Measurements from ENCODE around the gene CCDC183.
"Not testable (repeated sequence)": the region's sequence is repeated elsewhere in the genome, so short reads cannot be mapped to it uniquely, and the experiment has no call there.

The CCDC183 gene

GRCh38 chr9:136785565-136786355, 10.4 kb upstream of the CCDC183 start:
- DNase-seq: not testable (repeated sequence)

DNA sequence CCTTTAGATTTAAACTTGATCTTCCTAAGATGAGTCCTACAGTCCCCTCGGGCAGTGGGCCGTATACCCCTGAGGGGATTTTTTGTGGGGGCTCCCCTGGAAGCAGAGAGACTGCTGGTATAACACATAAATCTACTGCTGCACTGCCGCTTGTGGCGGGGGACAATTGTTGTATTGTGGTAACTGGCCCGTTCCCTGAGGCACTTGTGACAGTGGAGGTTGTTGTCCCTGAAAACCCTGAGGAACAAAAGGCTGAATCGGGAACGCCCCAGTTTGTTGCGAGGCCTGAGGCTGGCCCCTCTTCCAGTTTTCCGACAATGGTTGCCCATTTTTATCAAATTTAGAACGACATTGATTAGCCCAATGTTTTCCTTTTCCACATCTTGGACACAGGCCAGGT, 9.7 kb upstream of the CCDC183 start:
- DNase-seq: peak; percentile 77

- DNase-seq: not testable (repeated sequence)
Measured at GRCh38 chr9:136786983-136787382, 9.2 kb upstream of the CCDC183 start.

- DNase-seq: peak; percentile 81
Measured at GRCh38 chr9:136787690-136788400, 8.3 kb upstream of the CCDC183 start.

DNA sequence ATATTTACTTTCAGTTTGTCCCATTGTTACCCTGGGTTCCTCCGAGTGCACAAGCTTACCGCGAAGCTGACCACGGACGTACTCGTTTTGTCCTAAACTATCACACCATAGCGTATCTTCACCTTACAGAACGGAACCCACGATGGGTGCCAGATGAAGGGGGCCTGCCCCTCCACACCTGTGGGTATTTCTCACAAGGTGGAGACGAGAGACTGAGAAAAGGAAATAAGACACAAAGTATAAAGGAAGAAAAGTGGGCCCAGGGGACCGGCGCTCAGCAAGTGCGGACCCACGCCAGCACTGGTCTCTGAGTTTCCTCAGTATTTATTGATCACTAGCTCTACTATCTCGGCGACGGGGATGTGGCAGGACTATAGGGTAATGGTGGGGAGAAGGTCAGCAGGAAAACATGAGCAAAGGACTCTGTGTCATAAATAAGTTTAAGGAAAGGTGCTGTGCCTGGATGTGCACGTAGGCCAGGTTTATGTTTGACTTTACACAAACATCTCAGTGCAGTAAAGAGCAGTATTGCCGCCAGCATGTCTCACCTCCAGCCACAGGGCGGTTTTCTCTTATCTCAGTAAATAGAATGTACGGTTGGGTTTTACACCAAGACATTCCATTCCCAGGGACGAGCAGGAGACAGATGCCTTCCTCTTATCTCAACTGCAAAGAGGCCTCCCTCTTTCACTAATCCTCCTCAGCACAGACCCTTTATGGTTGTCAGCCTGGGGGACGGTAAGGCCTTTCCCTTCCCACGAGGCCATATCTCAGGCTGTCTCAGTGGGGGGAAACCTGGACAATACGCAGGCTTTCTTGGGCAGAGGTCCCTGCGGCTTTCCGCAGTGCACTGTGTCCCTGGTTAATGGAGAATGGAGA, 7.3 kb upstream of the CCDC183 start:
- DNase-seq: not testable (repeated sequence)

DNA sequence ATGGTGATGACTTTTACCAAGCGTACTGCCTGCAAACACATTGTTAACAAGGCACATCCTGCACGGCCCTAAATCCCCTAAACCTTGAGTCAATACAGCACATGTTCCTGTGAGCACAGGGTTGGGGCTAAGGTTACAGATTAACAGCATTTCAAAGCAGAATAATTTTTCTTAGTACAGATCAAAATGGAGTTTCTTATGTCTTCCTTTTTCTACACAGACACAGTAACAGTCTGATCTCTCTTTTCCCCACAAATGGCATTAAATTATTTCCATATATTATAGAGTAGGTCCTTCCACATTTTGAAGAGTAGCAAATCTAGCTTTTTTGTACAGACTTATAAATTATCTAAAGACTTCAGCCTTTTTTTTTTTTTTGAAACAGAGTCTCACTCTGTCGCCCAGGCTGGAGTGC, 6.6 kb upstream of the CCDC183 start:
- no peak for DNase-seq

DNA sequence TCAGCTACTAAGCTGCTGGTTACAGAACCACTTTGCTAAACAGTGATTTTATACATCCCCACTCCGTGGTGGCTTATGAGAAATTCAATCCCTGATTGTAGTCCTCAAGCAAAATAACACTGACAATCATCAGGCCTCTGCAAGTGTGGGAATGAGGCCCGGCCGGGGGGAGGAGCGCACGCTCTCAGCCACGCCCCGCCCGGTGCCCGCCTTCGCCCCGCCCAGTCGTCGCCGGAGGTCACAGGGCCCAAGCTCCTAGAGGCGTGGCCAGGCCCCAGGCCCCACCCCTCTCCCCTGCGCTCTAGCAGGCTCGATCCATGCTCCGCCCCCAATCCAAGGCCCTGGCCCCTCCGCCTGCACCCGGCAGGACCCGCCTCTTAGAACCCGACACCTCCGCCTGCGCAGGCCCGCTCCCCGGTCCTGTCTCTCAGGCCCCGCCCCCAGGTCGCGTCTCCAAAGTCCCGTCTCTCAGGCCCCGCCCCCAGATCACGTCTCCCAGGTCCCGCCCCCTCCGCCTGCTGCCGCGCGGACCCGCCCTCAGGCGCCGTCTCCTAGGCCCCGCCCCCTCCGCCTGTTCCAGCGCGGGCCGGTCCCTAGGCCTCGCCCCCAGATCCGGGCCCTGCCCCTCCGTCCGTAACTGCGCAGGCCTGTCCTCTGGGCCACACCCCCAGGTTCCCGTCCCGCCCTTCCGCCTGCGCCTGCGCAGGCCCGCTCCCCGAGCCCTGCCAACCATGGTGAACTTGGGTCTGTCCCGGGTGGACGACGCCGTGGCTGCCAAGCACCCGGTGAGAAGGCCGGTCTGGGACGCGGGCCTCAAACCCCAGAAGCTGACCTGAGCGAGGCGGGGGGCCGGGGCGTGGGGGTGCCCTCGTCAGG, 5.3 kb upstream of the CCDC183 start, which contains the start of gene TMEM141:
Gene TMEM141, plus strand, starts transcription at position 705 of the 876 bp plus-strand sequence. Its CDS starts 27 bp downstream, at position 732.
- peak; percentile 100 for DNase-seq

- DNase-seq: no peak
Measured at GRCh38 chr9:136791516-136792276, 4.4 kb upstream of the CCDC183 start.

GRCh38 chr9:136792321-136793085, 3.6 kb upstream of the CCDC183 start:
- DNase-seq: no peak

GRCh38 chr9:136793086-136793946, 2.8 kb upstream of the CCDC183 start:
- DNase-seq: no peak

- no peak for DNase-seq
Measured at GRCh38 chr9:136794281-136794999, 1.7 kb upstream of the CCDC183 start.

GRCh38 chr9:136795000-136795348, 1.2 kb upstream of the CCDC183 start:
- no peak for DNase-seq

DNA sequence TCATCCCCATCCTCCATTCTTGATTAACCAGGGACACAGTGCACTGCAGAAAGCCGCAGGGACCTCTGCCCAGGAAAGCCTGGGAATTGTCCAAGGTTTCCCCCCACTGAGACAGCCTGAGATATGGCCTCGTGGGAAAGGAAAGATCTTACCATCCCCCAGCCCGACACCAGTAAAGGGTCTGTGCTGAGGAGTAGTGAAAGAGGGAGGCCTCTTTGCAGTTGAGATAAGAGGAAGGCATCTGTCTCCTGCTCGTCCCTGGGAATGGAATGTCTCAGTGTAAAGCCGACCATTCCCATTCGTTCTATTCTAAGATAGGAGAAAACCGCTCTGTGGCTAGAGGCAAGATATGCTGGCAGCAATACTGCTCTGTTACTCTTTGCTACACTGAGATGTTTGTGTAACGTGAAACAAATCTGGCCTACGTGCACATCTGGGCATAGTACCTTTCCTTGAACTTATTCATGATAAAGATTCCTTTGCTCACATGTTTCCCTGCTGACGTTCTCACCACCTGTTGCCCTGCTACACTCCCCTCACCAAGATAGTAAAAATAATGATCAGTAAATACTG, 723 bp downstream of the CCDC183 start:
- DNase-seq: not testable (repeated sequence)

GRCh38 chr9:136798708-136799078, 2.6 kb downstream of the CCDC183 start:
- no peak for DNase-seq

DNA sequence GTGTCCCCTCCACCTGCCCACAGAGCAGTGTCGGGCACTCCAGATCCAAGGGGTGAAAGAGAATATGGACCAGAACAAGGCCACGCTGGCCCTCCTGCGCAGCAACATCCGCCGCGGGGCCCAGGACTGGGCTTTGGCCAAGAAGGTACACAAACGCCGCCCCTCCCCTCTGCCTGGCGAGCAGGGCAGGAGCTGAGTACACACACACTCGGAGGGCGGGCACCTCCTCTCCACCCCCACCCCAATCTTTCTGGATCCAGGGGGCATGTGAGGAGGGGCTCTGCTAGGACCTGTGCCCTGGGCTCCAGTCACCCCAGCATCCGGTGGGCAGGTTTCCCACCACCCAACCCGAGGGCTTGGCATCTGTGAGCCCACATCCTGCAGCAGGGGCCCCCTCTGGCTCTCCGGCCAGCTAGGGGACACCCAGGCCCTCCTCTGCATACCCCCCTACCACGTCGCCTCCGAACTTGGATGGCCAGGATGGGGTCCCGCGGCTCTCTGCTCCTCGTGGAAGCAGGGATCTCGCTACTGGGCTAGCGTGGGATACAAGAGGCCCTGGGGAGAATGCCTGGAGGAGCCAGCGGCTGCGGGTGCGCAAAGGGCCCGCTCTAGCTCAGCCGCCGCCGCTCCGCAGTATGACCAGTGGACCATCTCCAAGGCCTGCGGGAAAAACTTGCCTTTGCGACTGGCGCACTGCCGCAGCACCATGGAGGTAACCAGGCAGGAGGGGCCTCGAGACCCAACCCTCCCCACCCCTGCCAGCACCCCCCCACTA, 3.1 kb downstream of the CCDC183 start:
- DNase-seq: no peak

DNA sequence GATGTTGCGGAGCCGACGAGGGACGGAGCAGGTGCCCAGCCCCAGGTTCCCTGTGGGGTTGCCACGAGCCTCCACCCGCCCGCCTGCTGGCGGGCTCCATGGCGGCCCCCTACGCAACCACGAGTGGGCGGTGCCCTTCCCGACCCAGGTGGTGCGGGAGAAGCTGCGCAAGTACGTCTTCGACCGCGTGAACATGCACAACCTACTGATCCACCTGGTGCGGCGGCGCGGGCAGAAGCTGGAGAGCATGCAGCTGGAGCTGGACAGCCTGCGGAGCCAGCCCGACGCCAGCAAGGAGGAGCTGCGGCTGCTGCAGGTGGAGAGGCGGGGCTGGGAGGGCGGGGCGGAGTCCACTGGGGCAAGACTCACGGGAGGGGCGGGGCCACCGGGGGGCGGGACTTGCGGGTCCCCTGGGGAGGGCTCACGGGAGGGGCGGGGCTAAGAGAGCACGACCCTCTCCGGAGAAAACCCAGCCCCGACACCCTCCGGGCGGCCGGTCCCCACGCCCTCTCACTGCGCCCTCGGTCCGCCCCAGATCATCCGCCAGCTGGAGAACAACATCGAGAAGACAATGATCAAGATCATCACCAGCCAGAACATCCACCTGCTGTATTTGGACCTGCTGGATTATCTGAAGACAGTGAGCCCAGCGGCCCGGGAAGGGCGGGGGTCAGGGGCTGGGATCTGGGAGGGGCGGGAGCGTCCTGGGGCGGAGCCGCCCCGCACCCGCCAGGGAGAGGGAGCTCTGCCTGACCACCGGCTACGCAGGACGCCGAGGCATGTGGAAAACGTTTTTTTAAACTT, 3.9 kb downstream of the CCDC183 start:
- peak; percentile 34 for DNase-seq

DNA sequence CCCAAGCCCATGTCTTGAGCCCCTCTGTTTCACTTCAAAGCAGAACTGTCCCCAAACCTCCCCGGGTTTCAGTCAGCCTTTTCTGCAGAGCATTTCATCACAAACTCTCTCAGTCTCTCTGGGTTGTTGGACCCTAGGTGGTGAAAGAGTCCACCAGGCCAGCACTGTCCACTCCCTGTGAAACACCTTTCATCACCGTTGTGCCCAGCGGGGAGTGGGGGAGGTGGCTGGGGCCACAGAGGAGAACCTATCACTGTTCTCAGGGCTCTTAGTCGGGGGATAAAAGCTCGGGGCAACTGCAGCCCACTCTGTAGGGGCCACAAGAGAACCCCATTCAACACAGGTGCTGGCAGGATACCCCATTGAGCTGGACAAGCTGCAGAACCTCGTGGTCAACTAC, 6.2 kb downstream of the CCDC183 start:
- no peak for DNase-seq
